ENCODE data around the gene KCNQ2. TPM values are rescaled to one million over a fixed set of nuclear protein-coding genes. Genes with fewer than 3 reads are reported as not detected.

The KCNQ2 gene
- total RNA-seq (ENCODE audit: unreplicated experiment), result 354 TPM
- long read RNA-seq, transcript KCNQ2-201 (8 exons, 1,426 nt), result major isoform, 70 of 96 reads
- long read RNA-seq, partial matches to known transcripts, result 7 of 96 reads
- long read RNA-seq, other reads (novel, unspliced or antisense), result 19 of 96 reads

DNA sequence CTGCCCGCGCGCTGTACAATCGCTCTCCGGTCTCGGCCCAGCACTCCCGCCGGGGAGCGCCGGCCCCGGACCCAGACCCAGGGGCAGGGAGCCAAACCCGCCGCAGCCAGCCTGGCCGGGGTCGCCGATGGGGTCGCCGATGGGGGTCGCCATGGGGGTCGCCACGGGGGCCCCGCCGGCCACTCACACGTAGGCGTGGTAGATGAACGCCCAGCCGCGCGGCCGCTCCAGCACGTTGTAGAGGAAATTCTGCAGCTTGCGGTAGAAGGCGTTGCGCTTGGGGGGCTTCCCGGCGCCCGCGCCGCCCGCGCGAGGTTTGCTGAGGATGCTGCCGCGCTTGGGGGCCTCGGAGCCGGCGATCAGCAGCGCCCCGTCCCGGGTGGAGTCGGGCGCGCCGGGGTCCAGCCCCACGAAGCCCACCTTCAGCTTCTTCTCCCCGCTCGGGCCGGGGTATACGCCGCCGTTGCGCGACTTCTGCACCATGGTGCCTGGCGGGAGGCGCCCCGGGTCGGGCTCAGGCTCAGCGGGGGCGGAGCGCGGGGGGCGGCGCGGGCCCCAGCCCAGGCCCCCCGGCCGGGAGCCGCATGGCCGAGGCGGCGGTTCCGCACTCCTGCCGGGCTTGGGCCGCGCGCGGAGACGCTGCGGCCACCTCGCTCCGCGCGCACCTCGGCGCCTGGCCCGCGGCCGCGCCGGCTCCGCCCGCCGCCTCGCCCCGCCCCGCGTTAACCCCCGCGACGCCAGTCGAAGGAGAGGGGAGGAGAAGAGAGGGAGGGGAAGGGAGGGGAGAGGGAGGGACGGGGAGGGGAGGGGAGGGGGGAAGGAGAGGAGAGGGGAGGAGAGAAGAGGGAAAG lies at the start of gene KCNQ2:
TSS of gene KCNQ2 (minus strand) at position 675 of the 851 bp plus-strand sequence. CDS start at position 483, 192 bp downstream.
- peaks cover 24% of the 10 kb centered on the region for H3K4me1 Mint-ChIP-seq (ENCODE audit: low read depth, unreplicated experiment)
- TF ChIP-seq, protein P1, sequence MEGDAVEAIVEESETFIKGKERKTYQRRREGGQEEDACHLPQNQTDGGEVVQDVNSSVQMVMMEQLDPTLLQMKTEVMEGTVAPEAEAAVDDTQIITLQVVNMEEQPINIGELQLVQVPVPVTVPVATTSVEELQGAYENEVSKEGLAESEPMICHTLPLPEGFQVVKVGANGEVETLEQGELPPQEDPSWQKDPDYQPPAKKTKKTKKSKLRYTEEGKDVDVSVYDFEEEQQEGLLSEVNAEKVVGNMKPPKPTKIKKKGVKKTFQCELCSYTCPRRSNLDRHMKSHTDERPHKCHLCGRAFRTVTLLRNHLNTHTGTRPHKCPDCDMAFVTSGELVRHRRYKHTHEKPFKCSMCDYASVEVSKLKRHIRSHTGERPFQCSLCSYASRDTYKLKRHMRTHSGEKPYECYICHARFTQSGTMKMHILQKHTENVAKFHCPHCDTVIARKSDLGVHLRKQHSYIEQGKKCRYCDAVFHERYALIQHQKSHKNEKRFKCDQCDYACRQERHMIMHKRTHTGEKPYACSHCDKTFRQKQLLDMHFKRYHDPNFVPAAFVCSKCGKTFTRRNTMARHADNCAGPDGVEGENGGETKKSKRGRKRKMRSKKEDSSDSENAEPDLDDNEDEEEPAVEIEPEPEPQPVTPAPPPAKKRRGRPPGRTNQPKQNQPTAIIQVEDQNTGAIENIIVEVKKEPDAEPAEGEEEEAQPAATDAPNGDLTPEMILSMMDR (IDR thresholded peaks at IDR 0.05; ENCODE audit: partially characterized antibody, unreplicated experiment), result no peak
- peak; percentile 79 for DNase-seq
- H3K9me3 Mint-ChIP-seq (ENCODE audit: unreplicated experiment), result peaks cover 4% of the 10 kb centered on the region
- peaks cover 8% of the 10 kb centered on the region for H3K27me3 Mint-ChIP-seq (ENCODE audit: unreplicated experiment)
- H3K36me3 Mint-ChIP-seq (ENCODE audit: unreplicated experiment), result no peaks in the 10 kb centered on the region
- H3K4me3 Mint-ChIP-seq (ENCODE audit: unreplicated experiment), result no peak within 1 kb of the TSS
- H3K27ac Mint-ChIP-seq (ENCODE audit: unreplicated experiment), result no peak within 1 kb of the TSS

DNA sequence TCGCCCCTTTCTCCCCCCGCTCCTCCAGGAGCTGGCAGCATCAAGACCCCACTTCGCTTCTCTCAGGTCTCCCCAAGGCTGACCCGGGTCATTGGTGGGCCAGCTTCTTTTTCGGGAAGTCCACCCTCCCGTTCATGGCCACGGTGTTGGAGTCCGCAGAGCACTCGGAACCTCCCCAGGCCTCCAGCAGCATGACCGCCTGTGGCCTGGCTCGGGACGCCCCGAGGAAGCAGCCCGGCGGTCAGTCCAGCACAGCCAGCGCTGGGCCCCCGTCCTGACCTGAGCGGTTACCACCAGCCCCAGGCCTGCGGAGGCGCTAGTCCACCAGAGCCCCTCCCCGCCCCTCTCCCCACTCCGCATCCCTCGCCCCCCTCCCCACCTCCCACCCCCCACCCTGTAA lies 49.1 kb upstream of the KCNQ2 start:
- H3K27ac Mint-ChIP-seq (ENCODE audit: unreplicated experiment), result peak overlapping the region; percentile 84
- TF ChIP-seq, protein P1 (IDR thresholded peaks at IDR 0.05; ENCODE audit: partially characterized antibody, unreplicated experiment), result no peak

DNA sequence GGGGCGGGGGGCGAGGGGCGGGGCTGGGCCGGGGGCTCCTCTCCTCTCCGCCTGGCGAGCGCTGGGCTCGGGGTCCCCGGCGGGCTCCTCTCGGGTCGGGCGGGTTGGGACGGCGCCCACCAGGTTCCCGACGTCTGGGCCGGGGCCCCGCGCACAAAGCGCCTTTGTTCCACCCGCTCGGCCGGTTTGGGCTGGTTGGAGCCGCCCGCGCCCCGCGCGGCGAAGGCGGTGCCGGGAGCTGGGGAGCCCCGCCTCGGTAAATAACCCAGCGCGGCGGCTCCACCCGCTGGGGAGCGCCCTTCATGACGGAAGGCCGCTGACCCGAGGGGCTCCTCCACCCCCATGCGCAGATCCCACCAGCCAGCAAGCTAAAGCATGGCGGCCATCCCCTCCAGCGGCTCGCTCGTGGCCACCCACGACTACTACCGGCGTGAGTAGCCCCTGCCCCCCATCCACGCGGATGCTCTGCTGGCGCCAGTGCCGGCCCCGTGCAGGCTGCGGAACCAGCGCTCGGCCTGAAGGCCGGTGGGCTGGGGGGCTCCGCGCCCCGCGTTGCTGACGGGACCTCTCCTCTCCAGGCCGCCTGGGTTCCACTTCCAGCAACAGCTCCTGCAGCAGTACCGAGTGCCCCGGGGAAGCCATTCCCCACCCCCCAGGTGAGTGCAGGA lies 48.6 kb upstream of the KCNQ2 start:
- peaks cover 5% of the 10 kb centered on the region for H3K4me1 Mint-ChIP-seq (ENCODE audit: low read depth, unreplicated experiment)
- H3K9me3 Mint-ChIP-seq (ENCODE audit: unreplicated experiment), result peaks cover 14% of the 10 kb centered on the region
- DNase-seq, result peak; percentile 82
- H3K36me3 Mint-ChIP-seq (ENCODE audit: unreplicated experiment), result peaks cover 3% of the 10 kb centered on the region
- H3K27ac Mint-ChIP-seq (ENCODE audit: unreplicated experiment), result peak overlapping the region; percentile 84
- peaks cover 15% of the 10 kb centered on the region for H3K27me3 Mint-ChIP-seq (ENCODE audit: unreplicated experiment)
- H3K4me3 Mint-ChIP-seq (ENCODE audit: unreplicated experiment), result peak overlapping the region; percentile 91
- TF ChIP-seq, protein P1 (IDR thresholded peaks at IDR 0.05; ENCODE audit: partially characterized antibody, unreplicated experiment), result no peak

More for the DNA sequence above, 49.1 kb upstream of the KCNQ2 start:
- peak overlapping the region; percentile 91 for H3K4me3 Mint-ChIP-seq (ENCODE audit: unreplicated experiment)
- H3K27me3 Mint-ChIP-seq (ENCODE audit: unreplicated experiment), result peaks cover 15% of the 10 kb centered on the region
- peak; percentile 45 for DNase-seq
- H3K36me3 Mint-ChIP-seq (ENCODE audit: unreplicated experiment), result peaks cover 3% of the 10 kb centered on the region
- H3K4me1 Mint-ChIP-seq (ENCODE audit: low read depth, unreplicated experiment), result peaks cover 5% of the 10 kb centered on the region
- H3K9me3 Mint-ChIP-seq (ENCODE audit: unreplicated experiment), result peaks cover 14% of the 10 kb centered on the region

- peak within 1 kb of the TSS; percentile 91 for H3K4me3 Mint-ChIP-seq (ENCODE audit: unreplicated experiment)
- H3K27ac Mint-ChIP-seq (ENCODE audit: unreplicated experiment), result peak within 1 kb of the TSS; percentile 84
- peaks cover 14% of the 10 kb centered on the region for H3K9me3 Mint-ChIP-seq (ENCODE audit: unreplicated experiment)
- H3K36me3 Mint-ChIP-seq (ENCODE audit: unreplicated experiment), result peaks cover 3% of the 10 kb centered on the region
- TF ChIP-seq, protein P1 (IDR thresholded peaks at IDR 0.05; ENCODE audit: partially characterized antibody, unreplicated experiment), result no peak
- DNase-seq, result peak; percentile 88
- H3K27me3 Mint-ChIP-seq (ENCODE audit: unreplicated experiment), result peaks cover 15% of the 10 kb centered on the region
- peaks cover 5% of the 10 kb centered on the region for H3K4me1 Mint-ChIP-seq (ENCODE audit: low read depth, unreplicated experiment)
These were observed 48.1 kb upstream of the KCNQ2 start, which contains the start of gene PPDPF for GRCh38 chr20:63520504-63520933. TSS of gene PPDPF (plus strand) at chr20:63520765. CDS start at chr20:63521309, 544 bp downstream.
